WTC11 (cell line): ENCODE data around the gene PDK2. TPM values are rescaled to one million over a fixed set of nuclear protein-coding genes. Genes with fewer than 3 reads are reported as not detected.

Experiments
- ATAC-seq: fragments of 200-7000 bp; cut with Tn5 transposase; 2 replicates; pipeline ENCODE4 v1.10.0; 2021; ENCODE audit warnings: mild to moderate bottlenecking, moderate library complexity
- CTCF ChIA-PET: fragments of 300-600 bp; sonication (Branson Sonifier 250); formaldehyde crosslinking; loops from one replicate; lab custom pipeline; 2021; ENCODE audit warnings: antibody characterized with exemption; lab: Charles Lee
- POLR2A ChIA-PET: fragments of 350-600 bp; sonication (Branson Sonifier 250); formaldehyde crosslinking; loops from one replicate; lab custom pipeline; 2021; ENCODE audit warnings: antibody characterized with exemption; lab: Charles Lee
- DNase-seq: peaks from one replicate; pipeline ENCODE4 v3.0.0; 2021; ENCODE audit warnings: low spot score
- H3K27ac Mint-ChIP-seq: 2 replicates; pipeline ENCODE4 v1.8.0; 2021; ENCODE audit warnings: mixed read lengths
- H3K27me3 Mint-ChIP-seq: 2 replicates; pipeline ENCODE4 v1.8.0; 2021; ENCODE audit warnings: low read depth, mild to moderate bottlenecking, moderate library complexity, mixed read lengths
- H3K36me3 Mint-ChIP-seq: 2 replicates; pipeline ENCODE4 v1.8.0; 2021; ENCODE audit warnings: mixed read lengths
- H3K4me1 Mint-ChIP-seq: 2 replicates; pipeline ENCODE4 v1.8.0; 2022; ENCODE audit warnings: mixed read lengths
- H3K4me3 Mint-ChIP-seq: 2 replicates; pipeline ENCODE4 v1.8.0; 2021; ENCODE audit warnings: mild to moderate bottlenecking, moderate library complexity, mixed read lengths
- H3K9me3 Mint-ChIP-seq: 2 replicates; pipeline ENCODE4 v1.8.0; 2021; ENCODE audit warnings: mixed read lengths
- AFF4 ChIP-seq: sonication (generic); formaldehyde crosslinking; IDR thresholded peaks from 2 replicates; pipeline ENCODE4 v1.8.1; 2023; ENCODE audit warnings: mild to moderate bottlenecking, missing genetic modification reagents, borderline replicate concordance
- E2F1 ChIP-seq: sonication (generic); formaldehyde crosslinking; IDR thresholded peaks from 2 replicates; pipeline ENCODE4 v1.8.0; 2022; ENCODE audit warnings: mild to moderate bottlenecking, missing genetic modification reagents
- E2F4 ChIP-seq: sonication (generic); formaldehyde crosslinking; IDR thresholded peaks from 2 replicates; pipeline ENCODE4 v1.8.1; 2022; ENCODE audit warnings: low read depth, mild to moderate bottlenecking, moderate library complexity, missing genetic modification reagents, borderline replicate concordance
- EMX1 ChIP-seq: fragments of 250-450 bp; sonication (Bioruptor Pico); IDR thresholded peaks from 2 replicates; pipeline ENCODE4 v1.8.0; 2021; ENCODE audit warnings: mild to moderate bottlenecking
- ERG ChIP-seq: fragments of 250-450 bp; sonication (Bioruptor Pico); IDR thresholded peaks from 2 replicates; pipeline ENCODE4 v1.8.0; 2021; ENCODE audit warnings: mild to moderate bottlenecking
- ETV6 ChIP-seq: sonication (generic); formaldehyde crosslinking; IDR thresholded peaks from 2 replicates; pipeline ENCODE4 v1.8.1; 2022; ENCODE audit warnings: mild to moderate bottlenecking, missing genetic modification reagents
- FOXK1 ChIP-seq: sonication (generic); formaldehyde crosslinking; IDR thresholded peaks from 2 replicates; pipeline ENCODE4 v1.8.0; 2022; ENCODE audit warnings: mild to moderate bottlenecking, moderate library complexity, missing genetic modification reagents
- HMGXB4 ChIP-seq: sonication (generic); formaldehyde crosslinking; IDR thresholded peaks from 2 replicates; pipeline ENCODE4 v1.8.1; 2023; ENCODE audit warnings: mild to moderate bottlenecking, moderate library complexity, missing genetic modification reagents
- JUN ChIP-seq: sonication (generic); formaldehyde crosslinking; IDR thresholded peaks from 2 replicates; pipeline ENCODE4 v1.8.0; 2023; ENCODE audit warnings: mild to moderate bottlenecking, missing genetic modification reagents
- MAX ChIP-seq: sonication (generic); formaldehyde crosslinking; IDR thresholded peaks from 2 replicates; pipeline ENCODE4 v1.8.0; 2022; ENCODE audit warnings: mild to moderate bottlenecking, missing genetic modification reagents
- NR3C1 ChIP-seq: sonication (generic); formaldehyde crosslinking; conservative IDR thresholded peaks from 2 replicates; pipeline ENCODE4 v1.8.1; 2023; ENCODE audit warnings: low read depth, mild to moderate bottlenecking, missing genetic modification reagents
- SMAD4 ChIP-seq: sonication (generic); formaldehyde crosslinking; IDR thresholded peaks from 2 replicates; pipeline ENCODE4 v1.8.0; 2022; ENCODE audit warnings: mild to moderate bottlenecking, missing genetic modification reagents
- STAT6 ChIP-seq: sonication (generic); formaldehyde crosslinking; conservative IDR thresholded peaks from 2 replicates; pipeline ENCODE4 v1.8.1; 2023; ENCODE audit warnings: mild to moderate bottlenecking, low read depth, missing genetic modification reagents, moderate library complexity
- TEAD1 ChIP-seq: sonication (generic); formaldehyde crosslinking; IDR thresholded peaks from 2 replicates; pipeline ENCODE4 v1.8.0; 2022; ENCODE audit warnings: mild to moderate bottlenecking, missing genetic modification reagents
- ZBTB43 ChIP-seq: sonication (generic); formaldehyde crosslinking; IDR thresholded peaks from 2 replicates; pipeline ENCODE4 v1.8.1; 2023; ENCODE audit warnings: mild to moderate bottlenecking, missing genetic modification reagents
- ZNF396 ChIP-seq: fragments of 250-450 bp; sonication (Bioruptor Pico); IDR thresholded peaks from 2 replicates; pipeline ENCODE4 v1.8.0; 2021; ENCODE audit warnings: mild to moderate bottlenecking, moderate library complexity, borderline replicate concordance
- ZNF416 ChIP-seq: fragments of 250-450 bp; sonication (Bioruptor Pico); IDR thresholded peaks from 2 replicates; pipeline ENCODE4 v1.9.0; 2021; ENCODE audit warnings: mild to moderate bottlenecking, inconsistent platforms
- ZNF423 ChIP-seq: fragments of 250-450 bp; sonication (Bioruptor Pico); IDR thresholded peaks from 2 replicates; pipeline ENCODE4 v2.1.2; 2022; ENCODE audit warnings: mild to moderate bottlenecking, moderate library complexity
- ZNF671 ChIP-seq: fragments of 250-450 bp; sonication (Bioruptor Pico); IDR thresholded peaks from 2 replicates; pipeline ENCODE4 v1.8.0; 2021; ENCODE audit warnings: mild to moderate bottlenecking
- total RNA-seq: library from RNA; stranded (reverse); gene quantifications from 3 replicates; pipeline ENCODE4 v1.2.3, GENCODE V29; 2021

PDK2 gene
- total RNA-seq, 1 experiment from 2014 or later = 16.6 TPM

GRCh38 chr17:50056217-50056960 lies 38.8 kb upstream of the PDK2 start:
- Mint-ChIP-seq H3K27me3 (peaks cover 22% of the 10 kb centered on the region), H3K27ac (no peak overlapping the region), H3K4me3 (peak overlapping the region; percentile 89), H3K9me3 (no peaks in the 10 kb centered on the region), H3K4me1 (peaks cover 51% of the 10 kb centered on the region), H3K36me3 (no peaks in the 10 kb centered on the region)
- ChIA-PET POLR2A (interaction anchor here (1.2 to 2.7 kb wide), 3 partner anchors 28 to 35 kb away, joined by 3 to 15 read pairs (median 5); no protein-coding TSS in a partner anchor), CTCF (interaction anchor here (0.8 to 3.7 kb wide), 30 partner anchors 8 to 306 kb away, joined by 3 to 67 read pairs (median 4); partner anchors contain the start of genes DLX3 and PDK2)
- ATAC-seq (peak; percentile 55), DNase-seq (peak; percentile 89)
- TF ChIP-seq MAX = peak; percentile 22; the same call in 1 of the 2 replicates
- no peak for TF ChIP-seq ERG
- TF ChIP-seq NR3C1 (CRISPR knock-in tag) = 0 out of 2 replicates have a peak, but pooled peaks have one; percentile 67
- TF ChIP-seq EMX1 = no peak
- TF ChIP-seq AFF4 (CRISPR knock-in tag) = 0 out of 2 replicates have a peak, but pooled peaks have one; percentile 64
- TF ChIP-seq ZNF671 (CRISPR knock-in tag) = no peak
- no peak for TF ChIP-seq STAT6
- TF ChIP-seq ETV6 (CRISPR knock-in tag) = 0 out of 2 replicates have a peak, but pooled peaks have one; percentile 23
- TF ChIP-seq JUN (CRISPR knock-in tag) = 0 out of 2 replicates have a peak, but pooled peaks have one; percentile 38
- TF ChIP-seq TEAD1 (CRISPR knock-in tag) = peak; percentile 24; the same call in 1 of the 2 replicates
- no peak for TF ChIP-seq SMAD4 (CRISPR knock-in tag)
- TF ChIP-seq E2F4 = peak; percentile 68; the same call in 1 of the 2 replicates
- TF ChIP-seq ZNF423 (CRISPR knock-in tag) = no peak
- TF ChIP-seq HMGXB4 (CRISPR knock-in tag) = peak; percentile 93
- TF ChIP-seq ZNF396 = no peak
- 0 out of 2 replicates have a peak, but pooled peaks have one; percentile 15 for TF ChIP-seq E2F1 (CRISPR knock-in tag)
- TF ChIP-seq FOXK1 (CRISPR knock-in tag) = 0 out of 2 replicates have a peak, but pooled peaks have one; percentile 43
- 0 out of 2 replicates have a peak, but pooled peaks have one; percentile 36 for TF ChIP-seq ZNF416 (CRISPR knock-in tag)
- TF ChIP-seq ZBTB43 = peak; percentile 90
